Tibial nerve (tissue), 4 donors: ENCODE measurements around the gene RNF207. TPM values are rescaled to one million over a fixed set of nuclear protein-coding genes. Genes with fewer than 3 reads are reported as not detected.

Experiments
- DNase-seq, 2 donors: peaks; one replicate each; pipeline ENCODE4 v3.0.0-alpha.2; 2019; ENCODE audit warnings: low spot score in 2 of 2
- H3K27ac ChIP-seq, 4 donors: fragments of 200-600 bp; sonication (generic) in 3 of 4; one replicate each; pipeline ENCODE4 v1.5.1; 2017 to 2019; ENCODE audit warnings: mild to moderate bottlenecking in 1 of 4
- H3K27me3 ChIP-seq, 2 donors: fragments of 200-600 bp; sonication (generic) in 1 of 2; one replicate each; pipeline versions ENCODE4 v1.5.1 to v1.6.0; 2017 to 2019
- H3K36me3 ChIP-seq, 3 donors: fragments of 200-600 bp; sonication (generic); one replicate each; pipeline ENCODE4 v1.5.1; 2018 to 2019
- H3K4me1 ChIP-seq, 4 donors: fragments of 200-600 bp; sonication (generic) in 3 of 4; one replicate each; pipeline ENCODE4 v1.5.1; 2017 to 2019
- H3K4me3 ChIP-seq, 4 donors: fragments of 200-600 bp; sonication (generic) in 3 of 4; one replicate each; pipeline ENCODE4 v1.5.1; 2017 to 2019; ENCODE audit warnings: mild to moderate bottlenecking in 1 of 4, moderate library complexity in 1 of 4
- H3K9me3 ChIP-seq, 4 donors: fragments of 200-600 bp; sonication (generic) in 3 of 4; one replicate each; pipeline ENCODE4 v1.5.1; 2017 to 2019
- CTCF ChIP-seq, 5 experiments: fragments of 200-600 bp in 3 of 5; fragments of 450-650 bp in 2 of 5; sonication (generic) in 3 of 5; IDR thresholded peaks; one replicate each; pipeline ENCODE4 v1.5.1; 2016 to 2019; ENCODE audit warnings: antibody characterized with exemption in 5 of 5, mild to moderate bottlenecking in 3 of 5, moderate library complexity in 2 of 5
- EP300 ChIP-seq, 2 donors: sonication (generic); formaldehyde crosslinking; IDR thresholded peaks; one replicate each; pipeline ENCODE4 v1.6.1; 2017; ENCODE audit warnings: antibody characterized with exemption in 2 of 2, mild to moderate bottlenecking in 1 of 2
- POLR2A ChIP-seq, 2 donors: fragments of 450-650 bp; IDR thresholded peaks; one replicate each; pipeline ENCODE4 v1.6.1; 2017; ENCODE audit warnings: antibody characterized with exemption in 2 of 2, mild to moderate bottlenecking in 2 of 2, moderate library complexity in 2 of 2
- WGBS, 2 donors: methylation state at CpG; one replicate each; pipeline ENCODE4 v1.1.5; 2018; 5-methylcytosine and 5-hydroxymethylcytosine counted together
- total RNA-seq, 4 donors: library from RNA; depleted of rRNA; stranded (reverse); fragments of >200 nt; gene quantifications; one replicate each; pipeline ENCODE4 v1.1.0, GENCODE V29; 2016

RNF207 gene
- total RNA-seq, 4 donors from 2014 or later, result 22.3 to 128 (median 42.3) TPM

DNA sequence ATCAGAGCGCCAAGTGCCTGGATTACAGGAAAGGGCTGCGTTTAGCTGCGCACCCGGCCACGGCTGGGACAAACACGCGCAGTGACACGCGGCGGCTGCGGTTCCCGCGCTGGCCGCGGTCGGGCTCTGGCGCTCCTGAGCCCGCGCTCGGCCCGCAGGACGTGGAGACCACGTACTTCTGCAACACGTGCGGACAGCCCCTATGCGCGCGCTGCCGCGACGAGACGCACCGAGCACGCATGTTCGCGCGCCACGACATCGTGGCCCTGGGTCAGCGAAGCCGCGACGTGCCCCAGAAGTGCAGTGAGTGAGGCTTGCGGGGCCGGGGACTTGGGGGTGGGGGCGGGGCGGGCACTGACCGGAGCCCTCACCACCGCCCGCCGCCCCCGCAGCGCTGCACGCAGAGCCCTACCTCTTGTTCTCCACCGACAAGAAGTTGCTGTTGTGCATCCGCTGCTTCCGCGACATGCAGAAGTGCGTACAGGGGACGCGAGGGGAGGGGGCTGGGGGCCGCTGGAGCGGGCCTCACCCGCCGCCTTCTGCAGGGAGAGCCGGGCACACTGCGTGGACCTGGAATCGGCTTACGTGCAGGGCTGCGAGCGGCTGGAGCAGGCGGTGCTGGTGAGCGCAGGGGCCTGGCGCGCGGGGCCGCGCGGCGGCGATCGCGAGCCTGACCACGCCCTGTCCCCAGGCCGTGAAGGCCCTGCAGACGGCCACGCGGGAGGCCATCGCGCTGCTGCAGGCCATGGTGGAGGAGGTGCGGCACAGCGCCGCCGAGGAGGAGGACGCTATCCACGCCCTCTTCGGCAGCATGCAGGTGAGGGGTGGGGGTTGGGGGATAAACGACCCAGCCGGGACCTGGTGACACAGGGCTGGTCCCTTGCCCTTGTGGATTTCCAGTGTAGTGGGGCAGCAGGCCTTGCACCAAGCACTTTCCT lies 3.1 kb downstream of the RNF207 start:
- 6 to 15% methylated on average over 30 to 56 of the region's 99 CpGs for WGBS, 2 donors
- Histone ChIP-seq H3K36me3 (peaks cover 0 to 19% (median 0%) of the 10 kb centered on the region in 3 donors), H3K9me3 (no peaks in the 10 kb centered on the region), H3K4me3 (peak overlapping the region; percentile 36 to 58 (median 50)), H3K27ac (no peak overlapping the region), H3K4me1 (peaks cover 0 to 55% (median 31%) of the 10 kb centered on the region in 4 donors), H3K27me3 (peaks cover 0 to 31% of the 10 kb centered on the region in 2 donors)
- DNase-seq, result no peak
- TF ChIP-seq POLR2A (IDR thresholded peaks at IDR 0.05), result no peak
- peak; percentile 36 to 64 (median 48) for TF ChIP-seq CTCF (IDR thresholded peaks at IDR 0.05)

- TF ChIP-seq CTCF (IDR thresholded peaks at IDR 0.05), result no peak
- TF ChIP-seq EP300 (IDR thresholded peaks at IDR 0.05), result no peak
- no peak for TF ChIP-seq POLR2A (IDR thresholded peaks at IDR 0.05)
- no peaks in the 10 kb centered on the region for H3K9me3 ChIP-seq
- peaks cover 0 to 31% of the 10 kb centered on the region in 2 donors for H3K27me3 ChIP-seq
- H3K36me3 ChIP-seq, result peaks cover 0 to 19% (median 0%) of the 10 kb centered on the region in 3 donors
- 82 to 83% methylated on average over 13 to 17 of the region's 17 CpGs for WGBS, 2 donors
- DNase-seq, result no peak
- peak overlapping the region in 2 of 4 donors; percentile 47 to 54 for H3K4me3 ChIP-seq
- no peak overlapping the region for H3K27ac ChIP-seq
- peaks cover 0 to 50% (median 30%) of the 10 kb centered on the region in 4 donors for H3K4me1 ChIP-seq
Observed at GRCh38 chr1:6209661-6210580, 4.0 kb downstream of the RNF207 start.

DNA sequence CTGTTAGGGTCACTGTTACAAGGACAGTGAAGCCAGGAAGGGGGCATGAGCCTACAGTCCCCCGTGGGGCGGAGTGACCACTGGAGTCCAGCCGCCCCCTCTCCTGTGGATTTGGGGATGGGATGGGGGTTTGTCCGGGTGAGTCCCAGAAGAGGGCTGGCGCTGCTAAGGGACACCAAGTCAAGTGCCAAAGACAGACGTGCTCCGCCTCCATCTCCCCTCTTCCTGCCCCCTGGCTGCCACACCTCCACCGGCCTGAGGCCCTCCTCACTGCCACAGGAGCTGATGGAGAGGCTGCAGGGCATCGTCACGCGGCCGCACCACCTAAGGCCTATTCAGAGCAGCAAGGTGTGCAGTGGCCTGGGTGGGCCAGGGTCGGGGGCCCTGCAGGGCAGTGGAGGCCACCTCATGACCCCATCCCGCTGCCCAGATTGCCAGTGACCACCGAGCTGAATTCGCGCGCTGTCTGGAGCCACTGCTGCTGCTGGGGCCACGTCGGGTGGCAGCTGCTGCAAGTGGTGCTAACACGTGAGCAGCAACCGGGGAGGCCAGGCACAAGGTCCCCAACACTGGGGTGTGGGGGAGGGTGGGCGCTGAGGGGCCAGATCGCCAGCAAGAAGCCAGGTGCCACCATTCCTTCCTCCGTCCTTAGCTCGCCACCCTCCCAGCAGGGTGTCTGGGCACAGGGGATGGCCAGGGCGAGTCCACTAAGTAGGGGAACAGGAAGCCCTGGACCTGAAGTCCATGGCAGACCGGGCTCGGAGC lies 4.9 kb downstream of the RNF207 start:
- H3K36me3 ChIP-seq, result peaks cover 0 to 24% (median 0%) of the 10 kb centered on the region in 3 donors
- H3K27me3 ChIP-seq, result peaks cover 0 to 24% of the 10 kb centered on the region in 2 donors
- WGBS, 2 donors, result 84 to 93% methylated on average over 5 to 12 of the region's 29 CpGs
- peaks cover 0 to 41% (median 23%) of the 10 kb centered on the region in 4 donors for H3K4me1 ChIP-seq
- TF ChIP-seq EP300 (IDR thresholded peaks at IDR 0.05) (no peak), POLR2A (IDR thresholded peaks at IDR 0.05) (no peak), CTCF (IDR thresholded peaks at IDR 0.05) (no peak)
- H3K4me3 ChIP-seq, result no peak overlapping the region
- DNase-seq, result no peak
- H3K27ac ChIP-seq, result no peak overlapping the region
- H3K9me3 ChIP-seq, result no peaks in the 10 kb centered on the region

DNA sequence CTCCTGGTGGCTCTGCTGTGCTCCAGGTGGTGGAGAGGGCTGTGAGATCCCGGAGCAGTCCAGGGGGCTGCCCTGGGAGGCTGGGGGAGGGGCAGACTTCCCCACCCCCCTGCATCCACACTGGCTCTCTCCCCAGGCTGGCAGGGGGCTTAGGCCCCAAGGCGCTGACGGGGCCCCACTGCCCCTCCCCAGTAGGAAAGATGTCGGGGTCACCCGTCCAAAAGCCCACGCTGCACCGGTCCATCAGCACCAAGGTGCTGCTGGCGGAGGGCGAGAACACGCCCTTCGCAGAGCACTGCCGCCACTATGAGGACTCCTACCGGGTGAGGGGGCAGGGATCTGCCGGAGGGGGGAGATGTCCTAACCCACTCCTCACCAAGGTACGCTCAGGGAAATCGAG lies 5.8 kb downstream of the RNF207 start:
- H3K4me3 ChIP-seq, result no peak overlapping the region
- H3K36me3 ChIP-seq, result peaks cover 0 to 34% (median 0%) of the 10 kb centered on the region in 3 donors
- H3K4me1 ChIP-seq, result peaks cover 0 to 32% (median 14%) of the 10 kb centered on the region in 4 donors
- no peak for DNase-seq
- WGBS, 2 donors, result 75 to 87% methylated on average over 8 to 14 of the region's 16 CpGs
- H3K9me3 ChIP-seq, result no peaks in the 10 kb centered on the region
- TF ChIP-seq POLR2A (IDR thresholded peaks at IDR 0.05) (no peak), EP300 (IDR thresholded peaks at IDR 0.05) (no peak), CTCF (IDR thresholded peaks at IDR 0.05) (no peak)
- H3K27ac ChIP-seq, result no peak overlapping the region
- peaks cover 0 to 14% of the 10 kb centered on the region in 2 donors for H3K27me3 ChIP-seq
